HFF-Myc (cell line): ENCODE data around the gene HLA-DOB.
A peak's percentile ranks its signal among the peaks of the same experiment; 100 is the strongest.

Experiments
- DNase-seq: peaks from one replicate; pipeline ENCODE4 v3.0.0-alpha.2; 2011; ENCODE audit warnings: low read depth; ENCODE audit errors: extremely low read depth
- H3K4me3 ChIP-seq: replicated peaks from 2 replicates; pipeline ENCODE4 v1.5.1; 2011; ENCODE audit warnings: low read depth, mild to moderate bottlenecking, control low read depth, low read length
- CTCF ChIP-seq: IDR thresholded peaks from 2 replicates; pipeline ENCODE4 v1.5.1; 2012; ENCODE audit warnings: mild to moderate bottlenecking, low read depth, low read length, control low read depth; ENCODE audit errors: missing control alignments

The HLA-DOB gene

GRCh38 chr6:32830936-32831335, 14.1 kb upstream of the HLA-DOB start:
- DNase-seq, result no peak
- H3K4me3 ChIP-seq, result no peak overlapping the region
- TF ChIP-seq CTCF, result no peak

GRCh38 chr6:32830017-32830416, 13.2 kb upstream of the HLA-DOB start:
- TF ChIP-seq CTCF, result no peak
- no peak for DNase-seq
- H3K4me3 ChIP-seq, result no peak overlapping the region

GRCh38 chr6:32829495-32829894, 12.7 kb upstream of the HLA-DOB start:
- DNase-seq, result no peak
- TF ChIP-seq CTCF, result no peak
- no peak overlapping the region for H3K4me3 ChIP-seq

- no peak for DNase-seq
- no peak overlapping the region for H3K4me3 ChIP-seq
- TF ChIP-seq CTCF, result no peak
These were observed 10.2 kb upstream of the HLA-DOB start for GRCh38 chr6:32827025-32827424.

- DNase-seq, result no peak
- no peak overlapping the region for H3K4me3 ChIP-seq
- peak; percentile 33 for TF ChIP-seq CTCF
These were observed 9.2 kb upstream of the HLA-DOB start for GRCh38 chr6:32825966-32826365.

GRCh38 chr6:32819729-32820128, 2.9 kb upstream of the HLA-DOB start:
- no peak overlapping the region for H3K4me3 ChIP-seq
- DNase-seq, result peak; percentile 37
- no peak for TF ChIP-seq CTCF

- TF ChIP-seq CTCF, result no peak
- no peak for DNase-seq
These were observed 2.1 kb upstream of the HLA-DOB start for GRCh38 chr6:32818867-32819266.

More at GRCh38 chr6:32818867-32819266, 2.1 kb upstream of the HLA-DOB start:
- no peak overlapping the region for H3K4me3 ChIP-seq
